H9 (cell line): ENCODE data around the gene LSG1. TPM values are rescaled to one million over a fixed set of nuclear protein-coding genes. Genes with fewer than 3 reads are reported as not detected.

Source experiments
- DNase-seq: peaks from one replicate; pipeline ENCODE4 v3.0.0-alpha.2; 2017
- H2AFZ ChIP-seq: one replicate; pipeline ENCODE4 v1.6.1; 2013; ENCODE audit warnings: mild to moderate bottlenecking, low read length, control low read depth, moderate library complexity
- H2AK5ac ChIP-seq: 2 replicates; pipeline ENCODE4 v1.6.1; 2013; ENCODE audit warnings: low read length, control low read depth, mixed read lengths; ENCODE audit not compliant: insufficient read length
- H2BK120ac ChIP-seq: one replicate; pipeline ENCODE4 v1.6.1; 2013; ENCODE audit warnings: low read depth, mild to moderate bottlenecking, low read length, control low read depth, inconsistent platforms; ENCODE audit not compliant: poor library complexity, severe bottlenecking
- H2BK12ac ChIP-seq: 2 replicates; pipeline ENCODE4 v1.6.1; 2013; ENCODE audit warnings: low read length, control low read depth, mixed read lengths, low read depth; ENCODE audit not compliant: insufficient read length
- H2BK15ac ChIP-seq: 2 replicates; pipeline ENCODE4 v1.6.1; 2013; ENCODE audit warnings: low read depth, low read length, control low read depth
- H2BK20ac ChIP-seq: one replicate; pipeline ENCODE4 v1.6.1; 2013; ENCODE audit warnings: low read depth, mild to moderate bottlenecking, low read length, control low read depth, inconsistent platforms; ENCODE audit not compliant: poor library complexity, severe bottlenecking
- H2BK5ac ChIP-seq: 2 replicates; pipeline ENCODE4 v1.6.1; 2013; ENCODE audit warnings: low read length, control low read depth, mixed read lengths; ENCODE audit not compliant: insufficient read length
- H3K14ac ChIP-seq: 2 replicates; pipeline ENCODE4 v1.6.1; 2013; ENCODE audit warnings: low read length, control low read depth; ENCODE audit not compliant: insufficient read depth
- H3K18ac ChIP-seq: 2 replicates; pipeline ENCODE4 v1.6.1; 2013; ENCODE audit warnings: low read depth, mild to moderate bottlenecking, mixed read lengths, low read length, control low read depth; ENCODE audit not compliant: insufficient read length
- H3K23ac ChIP-seq: 2 replicates; pipeline ENCODE4 v1.6.1; 2013; ENCODE audit warnings: low read length, control low read depth, mixed read lengths, low read depth; ENCODE audit not compliant: insufficient read length
- H3K23me2 ChIP-seq: 2 replicates; pipeline ENCODE4 v1.6.1; 2013; ENCODE audit warnings: low read depth, mild to moderate bottlenecking, mixed read lengths, low read length, control low read depth; ENCODE audit not compliant: insufficient read length, poor library complexity, severe bottlenecking
- H3K27ac ChIP-seq: 2 replicates; pipeline ENCODE4 v1.5.1; 2013; ENCODE audit warnings: low read length, control low read depth, mixed read lengths, low read depth; ENCODE audit not compliant: insufficient read length
- H3K27me3 ChIP-seq: 2 replicates; pipeline ENCODE4 v1.6.1; 2013; ENCODE audit warnings: low read length, control low read depth, inconsistent platforms; ENCODE audit not compliant: insufficient read depth
- H3K4ac ChIP-seq: 2 replicates; pipeline ENCODE4 v1.6.1; 2013; ENCODE audit warnings: low read depth, mild to moderate bottlenecking, control low read depth, inconsistent platforms, low read length, moderate library complexity
- H3K4me1 ChIP-seq: 2 replicates; pipeline ENCODE4 v1.6.1; 2013; ENCODE audit warnings: low read length, control low read depth, inconsistent platforms; ENCODE audit not compliant: insufficient read depth
- H3K4me2 ChIP-seq: 2 replicates; pipeline ENCODE4 v1.6.1; 2013; ENCODE audit warnings: low read length, control low read depth, mixed read lengths; ENCODE audit not compliant: insufficient read length, insufficient read depth
- H3K56ac ChIP-seq: 2 replicates; pipeline ENCODE4 v1.6.1; 2013; ENCODE audit warnings: low read depth, mild to moderate bottlenecking, mixed read lengths, low read length, control low read depth; ENCODE audit not compliant: insufficient read length
- H3K79me1 ChIP-seq: 2 replicates; pipeline ENCODE4 v1.6.1; 2013; ENCODE audit warnings: low read depth, mild to moderate bottlenecking, moderate library complexity, low read length, control low read depth, inconsistent platforms; ENCODE audit not compliant: insufficient read depth, poor library complexity, severe bottlenecking
- H3K79me2 ChIP-seq: 2 replicates; pipeline ENCODE4 v1.6.1; 2013; ENCODE audit warnings: low read length, control low read depth, inconsistent platforms; ENCODE audit not compliant: insufficient read depth
- H3K9ac ChIP-seq: 2 replicates; pipeline ENCODE4 v1.6.1; 2013; ENCODE audit warnings: low read length, control low read depth, mixed read lengths; ENCODE audit not compliant: insufficient read length; ENCODE audit errors: extremely low read depth
- H3K9me3 ChIP-seq: one replicate; pipeline ENCODE4 v1.6.1; 2013; ENCODE audit warnings: low read depth, low read length, inconsistent platforms; ENCODE audit not compliant: control insufficient read depth
- H3T11ph ChIP-seq: one replicate; pipeline ENCODE4 v1.6.1; 2013; ENCODE audit warnings: mild to moderate bottlenecking, low read length, control low read depth, inconsistent platforms
- H4K20me1 ChIP-seq: one replicate; pipeline ENCODE4 v1.6.1; 2013; ENCODE audit not compliant: control insufficient read depth, insufficient read length, insufficient read depth
- H4K5ac ChIP-seq: 2 replicates; pipeline ENCODE4 v1.6.1; 2013; ENCODE audit warnings: low read depth, mild to moderate bottlenecking, mixed read lengths, low read length, control low read depth; ENCODE audit not compliant: insufficient read length
- H4K8ac ChIP-seq: replicated peaks from 2 replicates; pipeline ENCODE4 v1.6.1; 2013; ENCODE audit warnings: low read length, control low read depth, mixed read lengths, low read depth; ENCODE audit not compliant: insufficient read length
- H4K91ac ChIP-seq: 2 replicates; pipeline ENCODE4 v1.6.1; 2013; ENCODE audit warnings: low read depth, mild to moderate bottlenecking, moderate library complexity, mixed read lengths, low read length, control low read depth; ENCODE audit not compliant: insufficient read length
- H3K27ac Mint-ChIP-seq, 3 experiments: 2 replicates in 2 of 3; 3 replicates in 1 of 3; pipeline ENCODE4 v1.8.0; 2020 to 2021; ENCODE audit warnings: mixed read lengths in 3 of 3, mild to moderate bottlenecking in 1 of 3, moderate library complexity in 1 of 3
- H3K27me3 Mint-ChIP-seq: 2 replicates; pipeline ENCODE4 v1.8.0; 2021; ENCODE audit warnings: low read depth, mild to moderate bottlenecking, moderate library complexity, mixed read lengths
- H3K36me3 Mint-ChIP-seq, 3 experiments: 2 replicates in 2 of 3; 3 replicates in 1 of 3; pipeline ENCODE4 v1.8.0; 2020 to 2021; ENCODE audit warnings: low read depth in 3 of 3, mixed read lengths in 3 of 3; ENCODE audit not compliant: insufficient read depth in 1 of 3
- H3K4me1 Mint-ChIP-seq, 2 experiments: 2 replicates each; pipeline ENCODE4 v1.8.0; 2020; ENCODE audit warnings: mixed read lengths in 2 of 2
- H3K4me3 Mint-ChIP-seq, 2 experiments: 2 replicates in 1 of 2; 3 replicates in 1 of 2; pipeline ENCODE4 v1.8.0; 2020 to 2021; ENCODE audit warnings: mild to moderate bottlenecking in 2 of 2, mixed read lengths in 2 of 2, moderate library complexity in 1 of 2
- H3K9me3 Mint-ChIP-seq, 2 experiments: 2 replicates in 1 of 2; 3 replicates in 1 of 2; pipeline ENCODE4 v1.8.0; 2020; ENCODE audit warnings: mild to moderate bottlenecking in 2 of 2, mixed read lengths in 2 of 2, moderate library complexity in 1 of 2
- CTCF ChIP-seq: fragments of 200-600 bp; sonication (generic); conservative IDR thresholded peaks from 3 replicates; pipeline ENCODE4 v1.8.0; 2021; ENCODE audit warnings: antibody characterized with exemption, mild to moderate bottlenecking
- WGBS: extraction: QIAGEN DNeasy Blood & Tissue Kit; methylation state at CpG from one replicate; pipeline ENCODE4 v1.1.7; 2013; ENCODE audit warnings: missing lambda C conversion rate, low lambda C conversion rate, mixed read lengths; ENCODE audit not compliant: insufficient read length; ENCODE audit errors: extremely low coverage; 5-methylcytosine and 5-hydroxymethylcytosine counted together
- total RNA-seq: library from RNA; stranded (reverse); gene quantifications from 2 replicates; pipeline ENCODE4 v1.2.1, GENCODE V29; 2021

The LSG1 gene
- total RNA-seq, 1 experiment from 2014 or later, result 63.3 TPM

- H3K79me2 ChIP-seq, result no peaks in the 10 kb centered on the region
- peaks cover 3% of the 10 kb centered on the region; the same call in 1 of the 2 replicates for H3K4me1 ChIP-seq
- H3K18ac ChIP-seq, result no peak overlapping the region
- no peak overlapping the region for H3K56ac ChIP-seq
- no peak overlapping the region for H3K4ac ChIP-seq
- H2BK15ac ChIP-seq, result no peak overlapping the region
- Mint-ChIP-seq H3K4me3 (no peak overlapping the region), H3K36me3 (0 out of 7 replicates have a peak, but pooled peaks cover 0 to 2% (median 0%) of the 10 kb centered on the region in 3 experiments), H3K27ac (no peak overlapping the region), H3K9me3 (no peaks in the 10 kb centered on the region; a peak in 1 of 5 replicates), H3K27me3 (peaks cover 25% of the 10 kb centered on the region), H3K4me1 (peaks cover 25 to 38% of the 10 kb centered on the region in 2 experiments)
- no peak overlapping the region for H2AFZ ChIP-seq
- no peak overlapping the region for H3K9ac ChIP-seq
- no peaks in the 10 kb centered on the region for H4K20me1 ChIP-seq
- no peak overlapping the region for H2BK5ac ChIP-seq
- H3K14ac ChIP-seq, result no peak overlapping the region
- H2BK12ac ChIP-seq, result no peak overlapping the region
- H3K4me2 ChIP-seq, result no peak overlapping the region
- no peak overlapping the region for H4K5ac ChIP-seq
- H3K23ac ChIP-seq, result no peak overlapping the region
- no peak overlapping the region for H2BK120ac ChIP-seq
- H3K27ac ChIP-seq, result no peak overlapping the region
- no CpG with 5 or more reads among the region's 15 CpGs for WGBS
- H2AK5ac ChIP-seq, result no peak overlapping the region
- no peak overlapping the region for H3T11ph ChIP-seq
- no peak overlapping the region for H4K8ac ChIP-seq
- TF ChIP-seq CTCF, result no peak
- no peaks in the 10 kb centered on the region for H3K9me3 ChIP-seq
- H3K79me1 ChIP-seq, result no peaks in the 10 kb centered on the region
- no peak for DNase-seq
- H3K27me3 ChIP-seq, result peaks cover 6% of the 10 kb centered on the region; the same call in 1 of the 2 replicates
- H3K23me2 ChIP-seq, result peaks cover 16% of the 10 kb centered on the region
- H2BK20ac ChIP-seq, result no peak overlapping the region
- no peak overlapping the region for H4K91ac ChIP-seq
These were observed 19.7 kb upstream of the LSG1 start for GRCh38 chr3:194691481-194692283.
